SK-N-SH (cell line): ENCODE data around the gene BRIX1. TPM values are rescaled to one million over a fixed set of nuclear protein-coding genes. Genes with fewer than 3 reads are reported as not detected.
A peak's percentile ranks its signal among the peaks of the same experiment; 100 is the strongest.

Experiments used
- CTCF ChIA-PET: fragments of 300-600, 350-600 bp; formaldehyde crosslinking; extraction: SDS; loops from one replicate; lab custom pipeline; 2021; lab: Yijun Ruan, JAX
- POLR2A ChIA-PET: fragments of 350-600 bp; sonication (Branson Sonifier 250); formaldehyde crosslinking; extraction: SDS; loops from one replicate; lab custom pipeline; 2020; ENCODE audit warnings: antibody characterized with exemption, inconsistent platforms; lab: Yijun Ruan, JAX
- DNase-seq: peaks from one replicate; pipeline ENCODE4 v3.0.0; 2012
- H2AFZ ChIP-seq: fragments of 200-600 bp; sonication (generic); 2 replicates; pipeline ENCODE4 v1.8.1; 2016; ENCODE audit warnings: antibody characterized with exemption, mild to moderate bottlenecking, low read depth
- H3F3A ChIP-seq: fragments of 200-600 bp; sonication (generic); replicated peaks from 2 replicates; pipeline ENCODE3; 2016; ENCODE audit warnings: antibody characterized with exemption, mild to moderate bottlenecking; ENCODE audit not compliant: insufficient read depth
- H3K27ac ChIP-seq, 2 experiments: fragments of 200-500 bp in 1 of 2; fragments of 200-600 bp in 1 of 2; sonication (Bioruptor generic) in 1 of 2; sonication (generic), shearing (Covaris generic) in 1 of 2; 2 replicates each; pipeline versions ENCODE4 v1.5.1 to v1.6.1; 2014 to 2016; ENCODE audit warnings: low read depth in 2 of 2, inconsistent platforms in 1 of 2, low read length in 1 of 2, mild to moderate bottlenecking in 1 of 2, mixed read lengths in 1 of 2
- H3K27me3 ChIP-seq: fragments of 200-600 bp; sonication (generic), shearing (Covaris generic); 2 replicates; pipeline ENCODE4 v1.6.1; 2016; ENCODE audit warnings: mixed run types; ENCODE audit not compliant: insufficient read depth
- H3K36me3 ChIP-seq, 2 experiments: fragments of 200-500 bp in 1 of 2; fragments of 200-600 bp in 1 of 2; sonication (Bioruptor generic) in 1 of 2; sonication (generic) in 1 of 2; replicated peaks in 1 of 2; 2 replicates each; pipeline versions ENCODE3 to v1.5.1; 2014 to 2016; ENCODE audit warnings: low read length in 1 of 2, mild to moderate bottlenecking in 1 of 2; ENCODE audit not compliant: insufficient read depth in 2 of 2, control insufficient read depth in 1 of 2
- H3K4me1 ChIP-seq, 2 experiments: fragments of 200-500 bp in 1 of 2; fragments of 200-600 bp in 1 of 2; sonication (Bioruptor generic) in 1 of 2; sonication (generic), shearing (Covaris generic) in 1 of 2; 2 replicates each; pipeline versions ENCODE4 v1.5.1 to v1.6.1; 2014 to 2016; ENCODE audit warnings: low read depth in 1 of 2, low read length in 1 of 2, mixed run types in 1 of 2; ENCODE audit not compliant: insufficient read depth in 2 of 2, control insufficient read depth in 1 of 2
- H3K4me2 ChIP-seq: fragments of 200-600 bp; sonication (generic), shearing (Covaris generic); 2 replicates; pipeline ENCODE4 v1.6.1; 2017; ENCODE audit warnings: mixed run types
- H3K4me3 ChIP-seq, 2 experiments: fragments of 200-500 bp in 1 of 2; fragments of 200-600 bp in 1 of 2; sonication (Bioruptor generic) in 1 of 2; sonication (generic), shearing (Covaris generic) in 1 of 2; 2 replicates each; pipeline versions ENCODE4 v1.5.1 to v1.8.1; 2014 to 2016; ENCODE audit warnings: low read depth in 2 of 2, inconsistent platforms in 1 of 2, low read length in 1 of 2, mild to moderate bottlenecking in 1 of 2, mixed read lengths in 1 of 2, moderate library complexity in 1 of 2
- H3K79me2 ChIP-seq: fragments of 200-600 bp; sonication (generic); 2 replicates; pipeline ENCODE4 v1.8.1; 2017; ENCODE audit warnings: mild to moderate bottlenecking; ENCODE audit not compliant: insufficient read depth
- H3K9ac ChIP-seq: fragments of 200-600 bp; sonication (generic); 2 replicates; pipeline ENCODE4 v1.6.1; 2017; ENCODE audit warnings: mixed run types
- H3K9me2 ChIP-seq: fragments of 200-600 bp; sonication (generic); 2 replicates; pipeline ENCODE4 v1.6.1; 2017; ENCODE audit warnings: mixed run types
- H3K9me3 ChIP-seq: fragments of 200-600 bp; sonication (generic); 2 replicates; pipeline ENCODE4 v1.6.1; 2017; ENCODE audit warnings: mixed run types, mild to moderate bottlenecking, moderate library complexity
- H4K20me1 ChIP-seq: fragments of 200-600 bp; sonication (generic); 2 replicates; pipeline ENCODE4 v1.6.1; 2017; ENCODE audit warnings: mild to moderate bottlenecking, mixed run types; ENCODE audit not compliant: insufficient read depth
- ELF1 ChIP-seq: IDR thresholded peaks from 2 replicates; pipeline ENCODE4 v1.4.0; 2012
- EP300 ChIP-seq, 2 experiments: IDR thresholded peaks; 2 replicates each; pipeline versions ENCODE4 v1.4.0 to v1.6.1; 2012; ENCODE audit warnings: borderline replicate concordance in 1 of 2, low read depth in 1 of 2, low read length in 1 of 2
- EZH2phosphoT487 ChIP-seq: fragments of 200-600 bp; sonication (generic); IDR thresholded peaks from 2 replicates; pipeline ENCODE4 v1.6.1; 2017; ENCODE audit warnings: low read depth, mixed run types, mild to moderate bottlenecking, antibody characterized with exemption, moderate library complexity, borderline replicate concordance
- FOSL2 ChIP-seq: IDR thresholded peaks from 2 replicates; pipeline ENCODE4 v1.4.0; 2012; ENCODE audit warnings: low read depth, mild to moderate bottlenecking, moderate library complexity, borderline replicate concordance
- FOXM1 ChIP-seq: IDR thresholded peaks from 2 replicates; pipeline ENCODE4 v1.4.0; 2012; ENCODE audit warnings: low read depth, mild to moderate bottlenecking
- GATA2 ChIP-seq: sonication (generic); formaldehyde crosslinking; IDR thresholded peaks from 2 replicates; pipeline ENCODE4 v1.5.0; 2020; ENCODE audit warnings: mild to moderate bottlenecking, missing genetic modification reagents
- JUND ChIP-seq: IDR thresholded peaks from 2 replicates; pipeline ENCODE4 v1.4.0; 2012
- MXI1 ChIP-seq: IDR thresholded peaks from 2 replicates; pipeline ENCODE4 v1.6.1; 2012; ENCODE audit warnings: mild to moderate bottlenecking, low read depth, low read length, improper control_type of control experiment
- NFIC ChIP-seq: IDR thresholded peaks from 2 replicates; pipeline ENCODE4 v1.4.0; 2012; ENCODE audit warnings: borderline replicate concordance
- NRF1 ChIP-seq: IDR thresholded peaks from 2 replicates; pipeline ENCODE4 v1.6.1; 2012; ENCODE audit warnings: low read depth, mild to moderate bottlenecking, low read length
- POLR2AphosphoS5 ChIP-seq: IDR thresholded peaks from 2 replicates; pipeline ENCODE4 v1.6.1; 2012; ENCODE audit warnings: low read depth, low read length
- RAD21 ChIP-seq: IDR thresholded peaks from 2 replicates; pipeline ENCODE4 v1.6.1; 2012; ENCODE audit warnings: mild to moderate bottlenecking, low read length
- RFX5 ChIP-seq: IDR thresholded peaks from 2 replicates; pipeline ENCODE4 v1.6.1; 2012; ENCODE audit warnings: mild to moderate bottlenecking, improper control_type of control experiment, low read length
- SMC3 ChIP-seq: IDR thresholded peaks from 2 replicates; pipeline ENCODE4 v1.6.1; 2012; ENCODE audit warnings: low read depth, low read length, improper control_type of control experiment
- TEAD4 ChIP-seq: IDR thresholded peaks from 2 replicates; pipeline ENCODE4 v1.4.0; 2012; ENCODE audit warnings: mild to moderate bottlenecking, borderline replicate concordance; ENCODE audit not compliant: insufficient read depth
- YY1 ChIP-seq: IDR thresholded peaks from 2 replicates; pipeline ENCODE4 v1.4.0; 2012; ENCODE audit warnings: low read depth, mild to moderate bottlenecking
- WGBS: methylation state at CpG from one replicate; pipeline ENCODE4 v1.1.6; 2017; ENCODE audit warnings: low lambda C conversion rate; 5-methylcytosine and 5-hydroxymethylcytosine counted together
- polyA plus RNA-seq, 3 experiments: library from polyadenylated mRNA; depleted of rRNA; stranded (reverse); fragments of >200 nt; gene quantifications; 2 replicates each; pipeline ENCODE4 v1.2.3, GENCODE V29; 2012
- TF ChIP-seq, protein P1 (sequence below): IDR thresholded peaks from 2 replicates; pipeline ENCODE4; 2012
- TF ChIP-seq, protein P2 (sequence below): IDR thresholded peaks from 2 replicates; pipeline ENCODE4 v1.4.0; 2012; ENCODE audit warnings: low read depth, borderline replicate concordance
- TF ChIP-seq, protein P3 (sequence below): IDR thresholded peaks from 2 replicates; pipeline ENCODE4 v1.4.0; 2012; ENCODE audit warnings: low read depth
- TF ChIP-seq, protein P4 (sequence below): fragments of 150-350 bp; IDR thresholded peaks from 2 replicates; pipeline ENCODE4 v1.6.1; 2016; ENCODE audit warnings: mild to moderate bottlenecking, low read depth, low read length
- TF ChIP-seq, protein P5 (sequence below): IDR thresholded peaks from 2 replicates; pipeline ENCODE4 v1.4.0; 2012; ENCODE audit warnings: low read depth, borderline replicate concordance
- TF ChIP-seq, protein P6 (sequence below): fragments of 150-350 bp; IDR thresholded peaks from 2 replicates; pipeline ENCODE4 v1.6.1; 2017; ENCODE audit warnings: antibody characterized with exemption, low read length, low read depth, borderline replicate concordance

Gene BRIX1
- polyA plus RNA-seq, 1 of the 3 experiments (the other 2 are of a cell fraction): 18.4 TPM

DNA sequence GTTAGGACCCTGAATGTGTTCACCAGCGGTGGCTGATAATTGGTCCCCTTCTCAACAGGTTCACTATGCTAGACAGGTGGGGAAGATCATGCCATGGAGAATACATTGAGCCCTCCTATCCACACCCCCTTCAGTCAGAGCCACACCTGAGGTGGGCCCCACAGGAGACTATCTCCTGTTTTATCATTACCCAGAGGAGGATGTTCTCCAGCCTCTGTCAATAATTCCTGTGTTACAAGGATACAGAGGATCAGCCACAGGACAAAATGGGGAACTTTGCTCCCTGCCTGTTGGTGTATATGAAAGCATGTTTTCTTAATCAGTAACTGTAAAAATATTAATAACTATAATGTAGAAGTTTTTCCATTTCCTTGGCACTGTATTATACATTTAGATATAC lies 26.1 kb upstream of the BRIX1 start:
- Histone ChIP-seq H3K27me3 (no peaks in the 10 kb centered on the region), H3K9me3 (no peaks in the 10 kb centered on the region), H3F3A (peaks cover 4% of the 10 kb centered on the region), H3K9me2 (no peaks in the 10 kb centered on the region), H2AFZ (no peak overlapping the region), H4K20me1 (no peaks in the 10 kb centered on the region), H3K4me2 (no peak overlapping the region), H3K9ac (no peak overlapping the region), H3K79me2 (no peaks in the 10 kb centered on the region), H3K36me3 (no peaks in the 10 kb centered on the region), H3K4me1 (peaks cover 0 to 4% of the 10 kb centered on the region in 2 experiments; a peak in 3 of 4 replicates), H3K4me3 (no peak overlapping the region), H3K27ac (no peak overlapping the region)
- ChIA-PET POLR2A (no interaction called here), CTCF (interaction anchor here (0.9 to 1.3 kb wide), 3 partner anchors 9 to 415 kb away, joined by 3 read pairs; no protein-coding TSS in a partner anchor)
- 100% methylated on average over 1 of the region's 1 CpG for WGBS
- TF ChIP-seq TEAD4: no peak
- TF ChIP-seq, protein P1, sequence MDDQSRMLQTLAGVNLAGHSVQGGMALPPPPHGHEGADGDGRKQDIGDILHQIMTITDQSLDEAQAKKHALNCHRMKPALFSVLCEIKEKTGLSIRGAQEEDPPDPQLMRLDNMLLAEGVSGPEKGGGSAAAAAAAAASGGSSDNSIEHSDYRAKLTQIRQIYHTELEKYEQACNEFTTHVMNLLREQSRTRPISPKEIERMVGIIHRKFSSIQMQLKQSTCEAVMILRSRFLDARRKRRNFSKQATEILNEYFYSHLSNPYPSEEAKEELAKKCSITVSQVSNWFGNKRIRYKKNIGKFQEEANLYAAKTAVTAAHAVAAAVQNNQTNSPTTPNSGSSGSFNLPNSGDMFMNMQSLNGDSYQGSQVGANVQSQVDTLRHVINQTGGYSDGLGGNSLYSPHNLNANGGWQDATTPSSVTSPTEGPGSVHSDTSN: no peak
- no peak for TF ChIP-seq ELF1
- no peak for TF ChIP-seq RAD21
- DNase-seq: no peak

DNA sequence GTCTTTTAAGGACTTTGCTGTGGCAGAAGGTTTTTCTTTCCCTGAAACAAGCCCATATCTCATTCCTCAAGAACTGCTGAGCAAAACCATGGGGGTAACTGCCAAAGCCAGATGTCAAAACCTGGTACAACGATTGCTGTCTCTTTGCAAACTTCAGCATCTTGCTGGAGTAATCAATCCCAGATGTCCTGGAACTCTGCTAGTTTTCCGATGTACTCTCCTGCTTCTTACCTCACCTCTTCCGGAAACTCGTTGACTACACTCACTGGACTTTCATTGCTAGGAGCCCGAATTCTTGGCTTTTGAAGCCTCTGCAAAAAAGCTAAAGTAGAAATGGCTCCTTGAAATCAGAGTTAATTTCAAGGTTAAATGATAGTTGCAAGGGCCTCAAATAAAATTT lies 23.5 kb upstream of the BRIX1 start:
- no peaks in the 10 kb centered on the region for H3K9me3 ChIP-seq
- no peaks in the 10 kb centered on the region for H3K27me3 ChIP-seq
- no peaks in the 10 kb centered on the region for H3K9me2 ChIP-seq
- WGBS: 22% methylated on average over 5 of the region's 5 CpGs
- peak overlapping the region; percentile 13; the same call in 1 of the 2 replicates for H3K4me2 ChIP-seq
- no peaks in the 10 kb centered on the region for H3K36me3 ChIP-seq
- H4K20me1 ChIP-seq: no peaks in the 10 kb centered on the region
- ChIA-PET POLR2A (no interaction called here), CTCF (interaction anchor here (1.1 kb wide), 1 partner anchor 369 kb away, joined by 3 read pairs; no protein-coding TSS in a partner anchor)
- H2AFZ ChIP-seq: peak overlapping the region; percentile 57; the same call in 1 of the 2 replicates
- H3K9ac ChIP-seq: no peak overlapping the region
- no peaks in the 10 kb centered on the region for H3K79me2 ChIP-seq
- no peak overlapping the region for H3K4me3 ChIP-seq
- peak overlapping the region; percentile 33 to 60; a peak in 2 of 4 replicates for H3K27ac ChIP-seq
- no peak for DNase-seq
- H3F3A ChIP-seq: peaks cover 4% of the 10 kb centered on the region
- peaks cover 0 to 4% of the 10 kb centered on the region in 2 experiments; a peak in 3 of 4 replicates for H3K4me1 ChIP-seq
- TF ChIP-seq, protein P2, sequence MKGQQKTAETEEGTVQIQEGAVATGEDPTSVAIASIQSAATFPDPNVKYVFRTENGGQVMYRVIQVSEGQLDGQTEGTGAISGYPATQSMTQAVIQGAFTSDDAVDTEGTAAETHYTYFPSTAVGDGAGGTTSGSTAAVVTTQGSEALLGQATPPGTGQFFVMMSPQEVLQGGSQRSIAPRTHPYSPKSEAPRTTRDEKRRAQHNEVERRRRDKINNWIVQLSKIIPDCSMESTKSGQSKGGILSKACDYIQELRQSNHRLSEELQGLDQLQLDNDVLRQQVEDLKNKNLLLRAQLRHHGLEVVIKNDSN: no peak
- TF ChIP-seq, protein P3, sequence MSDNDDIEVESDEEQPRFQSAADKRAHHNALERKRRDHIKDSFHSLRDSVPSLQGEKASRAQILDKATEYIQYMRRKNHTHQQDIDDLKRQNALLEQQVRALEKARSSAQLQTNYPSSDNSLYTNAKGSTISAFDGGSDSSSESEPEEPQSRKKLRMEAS: no peak
- TF ChIP-seq GATA2 (CRISPR knock-in tag) (no peak), EZH2phosphoT487 (no peak), TEAD4 (no peak), MXI1 (no peak), JUND (no peak), EP300 (IDR thresholded peaks at IDR 0.05; ENCODE audit: borderline replicate concordance in 1 of 2, low read depth in 1 of 2, low read length in 1 of 2) (peak in 1 of 2 experiments; percentile 56; a peak in 1 of 4 replicates), FOXM1 (no peak), RFX5 (no peak), YY1 (no peak), SMC3 (no peak), NFIC (peak; percentile 40; the same call in 1 of the 2 replicates), FOSL2 (no peak), NRF1 (no peak), POLR2AphosphoS5 (peak; percentile 53; the same call in 1 of the 2 replicates)
- TF ChIP-seq, protein P4, sequence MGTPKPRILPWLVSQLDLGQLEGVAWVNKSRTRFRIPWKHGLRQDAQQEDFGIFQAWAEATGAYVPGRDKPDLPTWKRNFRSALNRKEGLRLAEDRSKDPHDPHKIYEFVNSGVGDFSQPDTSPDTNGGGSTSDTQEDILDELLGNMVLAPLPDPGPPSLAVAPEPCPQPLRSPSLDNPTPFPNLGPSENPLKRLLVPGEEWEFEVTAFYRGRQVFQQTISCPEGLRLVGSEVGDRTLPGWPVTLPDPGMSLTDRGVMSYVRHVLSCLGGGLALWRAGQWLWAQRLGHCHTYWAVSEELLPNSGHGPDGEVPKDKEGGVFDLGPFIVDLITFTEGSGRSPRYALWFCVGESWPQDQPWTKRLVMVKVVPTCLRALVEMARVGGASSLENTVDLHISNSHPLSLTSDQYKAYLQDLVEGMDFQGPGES: no peak
- TF ChIP-seq, protein P5, sequence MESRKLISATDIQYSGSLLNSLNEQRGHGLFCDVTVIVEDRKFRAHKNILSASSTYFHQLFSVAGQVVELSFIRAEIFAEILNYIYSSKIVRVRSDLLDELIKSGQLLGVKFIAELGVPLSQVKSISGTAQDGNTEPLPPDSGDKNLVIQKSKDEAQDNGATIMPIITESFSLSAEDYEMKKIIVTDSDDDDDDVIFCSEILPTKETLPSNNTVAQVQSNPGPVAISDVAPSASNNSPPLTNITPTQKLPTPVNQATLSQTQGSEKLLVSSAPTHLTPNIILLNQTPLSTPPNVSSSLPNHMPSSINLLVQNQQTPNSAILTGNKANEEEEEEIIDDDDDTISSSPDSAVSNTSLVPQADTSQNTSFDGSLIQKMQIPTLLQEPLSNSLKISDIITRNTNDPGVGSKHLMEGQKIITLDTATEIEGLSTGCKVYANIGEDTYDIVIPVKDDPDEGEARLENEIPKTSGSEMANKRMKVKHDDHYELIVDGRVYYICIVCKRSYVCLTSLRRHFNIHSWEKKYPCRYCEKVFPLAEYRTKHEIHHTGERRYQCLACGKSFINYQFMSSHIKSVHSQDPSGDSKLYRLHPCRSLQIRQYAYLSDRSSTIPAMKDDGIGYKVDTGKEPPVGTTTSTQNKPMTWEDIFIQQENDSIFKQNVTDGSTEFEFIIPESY: no peak
- TF ChIP-seq, protein P6, sequence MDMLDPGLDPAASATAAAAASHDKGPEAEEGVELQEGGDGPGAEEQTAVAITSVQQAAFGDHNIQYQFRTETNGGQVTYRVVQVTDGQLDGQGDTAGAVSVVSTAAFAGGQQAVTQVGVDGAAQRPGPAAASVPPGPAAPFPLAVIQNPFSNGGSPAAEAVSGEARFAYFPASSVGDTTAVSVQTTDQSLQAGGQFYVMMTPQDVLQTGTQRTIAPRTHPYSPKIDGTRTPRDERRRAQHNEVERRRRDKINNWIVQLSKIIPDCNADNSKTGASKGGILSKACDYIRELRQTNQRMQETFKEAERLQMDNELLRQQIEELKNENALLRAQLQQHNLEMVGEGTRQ: no peak
